ENCODE data around the gene PJVK.

DNA sequence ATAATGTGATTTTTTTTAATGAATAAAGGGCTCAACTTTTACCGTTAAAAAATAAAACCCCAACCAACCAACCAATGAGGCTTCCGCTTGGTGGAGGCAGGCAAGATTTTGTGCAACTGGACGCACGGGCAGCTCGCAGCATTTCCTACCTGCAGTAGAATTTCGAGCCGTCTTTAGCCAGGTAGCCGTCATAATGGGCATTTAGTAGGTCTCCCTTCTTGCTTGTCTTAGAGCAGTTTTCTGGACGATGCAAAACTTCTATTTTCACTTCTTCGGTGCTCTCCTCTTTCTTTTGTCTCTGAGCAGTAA, 26.9 kb downstream of the PJVK start:
- TF ChIP-seq, protein P1, sequence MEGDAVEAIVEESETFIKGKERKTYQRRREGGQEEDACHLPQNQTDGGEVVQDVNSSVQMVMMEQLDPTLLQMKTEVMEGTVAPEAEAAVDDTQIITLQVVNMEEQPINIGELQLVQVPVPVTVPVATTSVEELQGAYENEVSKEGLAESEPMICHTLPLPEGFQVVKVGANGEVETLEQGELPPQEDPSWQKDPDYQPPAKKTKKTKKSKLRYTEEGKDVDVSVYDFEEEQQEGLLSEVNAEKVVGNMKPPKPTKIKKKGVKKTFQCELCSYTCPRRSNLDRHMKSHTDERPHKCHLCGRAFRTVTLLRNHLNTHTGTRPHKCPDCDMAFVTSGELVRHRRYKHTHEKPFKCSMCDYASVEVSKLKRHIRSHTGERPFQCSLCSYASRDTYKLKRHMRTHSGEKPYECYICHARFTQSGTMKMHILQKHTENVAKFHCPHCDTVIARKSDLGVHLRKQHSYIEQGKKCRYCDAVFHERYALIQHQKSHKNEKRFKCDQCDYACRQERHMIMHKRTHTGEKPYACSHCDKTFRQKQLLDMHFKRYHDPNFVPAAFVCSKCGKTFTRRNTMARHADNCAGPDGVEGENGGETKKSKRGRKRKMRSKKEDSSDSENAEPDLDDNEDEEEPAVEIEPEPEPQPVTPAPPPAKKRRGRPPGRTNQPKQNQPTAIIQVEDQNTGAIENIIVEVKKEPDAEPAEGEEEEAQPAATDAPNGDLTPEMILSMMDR (IDR thresholded peaks at IDR 0.05) = peak in 1 of 4 experiments; percentile 13
- TF ChIP-seq POLR2AphosphoS5 (IDR thresholded peaks at IDR 0.05) = no peak

Measured in prostate gland (tissue), 2 donors.